Endothelial cell of umbilical vein (primary cell): ENCODE results near the gene DCTN4. TPM values are rescaled to one million over a fixed set of nuclear protein-coding genes. Genes with fewer than 3 reads are reported as not detected.

ENCODE experiments used
- BruUV-seq: library from RNA; stranded (reverse); fragments of 400-500 nt; replicated peaks from 2 replicates; lab custom pipeline; 2021; lab: Mats Ljungman, UMichigan
- CTCF ChIA-PET: fragments of 300-600, 350-600 bp; sonication (Branson Sonifier 250); formaldehyde crosslinking; loops from one replicate; lab custom pipeline; 2021; ENCODE audit warnings: antibody characterized with exemption, inconsistent platforms; lab: Charles Lee
- POLR2A ChIA-PET: fragments of 300-600, 350-600 bp; sonication (Branson Sonifier 250); formaldehyde crosslinking; loops from one replicate; lab custom pipeline; 2021; ENCODE audit warnings: antibody characterized with exemption, inconsistent platforms; lab: Charles Lee
- DNase-seq: peaks from one replicate; pipeline ENCODE4 v3.0.0-alpha.2; 2011; ENCODE audit warnings: low read depth, low spot score
- FAIRE-seq: peaks from 2 replicates; lab custom pipeline; 2011; peaks lifted over from hg19 to GRCh38; lab: Jason Lieb, UNC
- H2AFZ ChIP-seq: 2 replicates; pipeline ENCODE4 v1.6.0; 2012; ENCODE audit warnings: low read depth, low read length, control low read depth, inconsistent platforms
- H3K27ac ChIP-seq: 2 replicates; pipeline ENCODE4 v1.5.1; 2011; ENCODE audit warnings: low read depth, mild to moderate bottlenecking, control low read depth, low read length, moderate library complexity; ENCODE audit not compliant: insufficient read depth
- H3K27me3 ChIP-seq, 2 experiments: 2 replicates each; pipeline versions ENCODE4 v1.6.0 to v1.6.1; 2011; ENCODE audit warnings: low read length in 2 of 2, mixed read lengths in 1 of 2; ENCODE audit not compliant: control insufficient read depth in 2 of 2, insufficient read depth in 2 of 2
- H3K36me3 ChIP-seq, 2 experiments: 2 replicates in 1 of 2; 3 replicates in 1 of 2; pipeline ENCODE4 v1.5.1; 2011; ENCODE audit warnings: low read length in 2 of 2, mild to moderate bottlenecking in 1 of 2, moderate library complexity in 1 of 2; ENCODE audit not compliant: control insufficient read depth in 2 of 2, insufficient read depth in 2 of 2; ENCODE audit errors: extremely low read depth in 1 of 2
- H3K4me1 ChIP-seq: 3 replicates; pipeline ENCODE4 v1.5.1; 2011; ENCODE audit warnings: mild to moderate bottlenecking, low read length; ENCODE audit not compliant: control insufficient read depth, insufficient read depth; ENCODE audit errors: extremely low read depth
- H3K4me2 ChIP-seq: 2 replicates; pipeline ENCODE4 v1.6.1; 2011; ENCODE audit warnings: low read length, control low read depth, mixed read lengths; ENCODE audit not compliant: insufficient read depth
- H3K4me3 ChIP-seq, 3 experiments: fragments of 200-600 bp in 1 of 3; sonication (generic), shearing (Covaris generic) in 1 of 3; replicated peaks in 1 of 3; 2 replicates each; pipeline ENCODE4 v1.5.1; 2011 to 2016; ENCODE audit warnings: control low read depth in 3 of 3, low read length in 3 of 3, mild to moderate bottlenecking in 2 of 3, inconsistent platforms in 1 of 3, low read depth in 1 of 3, moderate library complexity in 1 of 3; ENCODE audit not compliant: insufficient read depth in 1 of 3
- H3K79me2 ChIP-seq: 2 replicates; pipeline ENCODE4 v1.6.0; 2012; ENCODE audit warnings: low read length, inconsistent platforms; ENCODE audit not compliant: control insufficient read depth, insufficient read depth
- H3K9ac ChIP-seq: replicated peaks from 2 replicates; pipeline ENCODE3; 2011; ENCODE audit warnings: low read length, control low read depth; ENCODE audit not compliant: insufficient read depth; ENCODE audit errors: extremely low read depth
- H3K9me1 ChIP-seq: replicated peaks from 3 replicates; pipeline ENCODE4 v1.6.0; 2011; ENCODE audit warnings: mild to moderate bottlenecking, low read length; ENCODE audit not compliant: control insufficient read depth, insufficient read depth; ENCODE audit errors: extremely low read depth
- H3K9me3 ChIP-seq: replicated peaks from 2 replicates; pipeline ENCODE4 v1.5.1; 2012; ENCODE audit warnings: low read length, inconsistent platforms; ENCODE audit not compliant: control insufficient read depth, insufficient read depth
- H4K20me1 ChIP-seq: replicated peaks from 2 replicates; pipeline ENCODE3; 2011; ENCODE audit warnings: mild to moderate bottlenecking, low read length; ENCODE audit not compliant: control insufficient read depth, insufficient read depth; ENCODE audit errors: extremely low read depth
- EZH2 ChIP-seq: IDR thresholded peaks from 2 replicates; pipeline ENCODE4 v1.6.1; 2012; ENCODE audit warnings: borderline replicate concordance, low read depth, mild to moderate bottlenecking, moderate library complexity, low read length, inconsistent platforms; ENCODE audit not compliant: severe bottlenecking
- FOS ChIP-seq: IDR thresholded peaks from 2 replicates; pipeline ENCODE4 v1.6.1; 2011; ENCODE audit warnings: mild to moderate bottlenecking, low read length, moderate library complexity, borderline replicate concordance; ENCODE audit not compliant: insufficient read depth
- GATA2 ChIP-seq: IDR thresholded peaks from 2 replicates; pipeline ENCODE4 v1.7.0; 2011; ENCODE audit warnings: low read depth, mild to moderate bottlenecking, moderate library complexity, mixed read lengths, low read length; ENCODE audit not compliant: insufficient read length, insufficient read depth
- JUN ChIP-seq: IDR thresholded peaks from 2 replicates; pipeline ENCODE4 v1.6.1; 2011; ENCODE audit warnings: borderline replicate concordance, low read depth; ENCODE audit not compliant: insufficient read length, insufficient read depth
- MYC ChIP-seq: IDR thresholded peaks from one replicate; pipeline ENCODE4 v1.6.1; 2011; ENCODE audit warnings: mild to moderate bottlenecking, low read depth, low read length
- POLR2A ChIP-seq: IDR thresholded peaks from 2 replicates; pipeline ENCODE4 v1.6.1; 2012; ENCODE audit warnings: low read depth, mild to moderate bottlenecking, control low read depth, low read length
- POLR2AphosphoS5 ChIP-seq: IDR thresholded peaks from 2 replicates; pipeline ENCODE4 v1.6.1; 2012; ENCODE audit warnings: low read depth, mild to moderate bottlenecking, control low read depth, low read length, moderate library complexity; ENCODE audit not compliant: insufficient read depth
- dilution Hi-C: fragments of 300-500 bp; cut with MboI; formaldehyde crosslinking; loops from one replicate; pipeline ENCODE4 v1.15.0; 2019; ENCODE audit warnings: low sequenced_read_pairs; ENCODE audit not compliant: extremely low pct_ligation_motif_present
- intact Hi-C: fragments of 100-400 bp; cut with micrococcal nuclease; formaldehyde crosslinking; loops from one replicate; pipeline ENCODE4 v1.10.0; 2022
- polyA plus RNA-seq, 4 experiments: library from polyadenylated mRNA; depleted of rRNA in 3 of 4; stranded (reverse) in 3 of 4; unstranded in 1 of 4; fragments of >200 nt; gene quantifications; 2 replicates each; pipeline versions ENCODE4 v1.2.1 to v1.2.3, GENCODE V29; 2011 to 2012; ENCODE audit warnings: missing spikeins in 1 of 4
- total RNA-seq: library from RNA; stranded (reverse); gene quantifications from 2 replicates; pipeline ENCODE4 v1.2.3, GENCODE V29; 2021
- TF ChIP-seq, protein P1 (sequence below): IDR thresholded peaks from 2 replicates; pipeline ENCODE4 v1.6.1; 2011; ENCODE audit not compliant: insufficient read depth, insufficient read length
- TF ChIP-seq, protein P2 (sequence below), 2 donors: IDR thresholded peaks; 1 replicate in 1 of 2; 2 replicates in 1 of 2; pipeline ENCODE4 v1.5.1; 2011; ENCODE audit warnings: low read length in 2 of 2, mild to moderate bottlenecking in 2 of 2, moderate library complexity in 2 of 2, control low read depth in 1 of 2, inconsistent platforms in 1 of 2, low read depth in 1 of 2; ENCODE audit not compliant: insufficient read depth in 1 of 2; ENCODE audit errors: extremely low read depth in 1 of 2

Gene DCTN4
- total and polyA plus RNA-seq, 2 donors (not counting 3 experiments of a cell fraction or from before 2014, with no cell fraction given) = 22.4 to 47.3 TPM

DNA sequence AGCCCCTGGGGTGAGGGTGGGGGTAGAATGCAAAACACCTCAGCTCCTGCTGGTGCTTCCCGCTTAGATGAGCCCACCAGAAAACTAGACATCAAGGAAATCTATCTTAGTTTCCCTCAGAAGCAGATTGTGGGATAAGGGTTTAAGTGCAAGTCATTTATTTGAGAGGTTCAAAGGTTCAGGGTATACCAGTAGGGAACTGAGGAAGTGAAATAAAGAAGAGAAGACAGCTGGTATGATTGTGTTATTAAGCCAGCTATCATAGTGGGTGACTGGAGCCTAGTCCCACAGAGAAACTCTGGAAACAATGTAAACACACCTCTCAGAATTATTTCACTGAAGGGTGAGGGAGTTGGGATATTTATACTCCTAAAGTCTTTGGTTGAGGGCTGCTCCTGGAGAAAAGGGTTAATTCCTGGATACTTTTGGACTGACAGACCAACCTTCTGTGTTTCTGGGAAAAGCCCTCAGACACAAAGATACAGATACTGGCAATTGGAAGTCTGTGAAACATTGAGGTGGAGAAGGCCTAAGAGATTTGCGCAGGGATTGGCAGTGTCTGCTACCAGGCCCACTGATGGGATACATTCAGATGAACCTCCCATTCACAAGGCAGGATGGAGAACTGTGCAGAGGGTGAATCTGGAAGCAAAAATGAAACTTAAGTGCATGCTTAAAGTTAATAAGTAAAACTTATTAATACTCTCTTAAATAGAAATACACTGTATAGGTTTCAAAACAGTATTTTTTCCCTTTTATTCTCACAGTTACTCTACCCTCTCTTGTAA is 6.4 kb upstream of the DCTN4 start:
- Histone ChIP-seq H3K4me2 (no peak overlapping the region), H3K79me2 (no peaks in the 10 kb centered on the region), H3K9ac (no peak overlapping the region), H3K9me3 (no peaks in the 10 kb centered on the region), H3K4me1 (no peaks in the 10 kb centered on the region), H3K27ac (no peak overlapping the region), H3K27me3 (peaks cover 20 to 33% of the 10 kb centered on the region in 2 experiments), H4K20me1 (no peaks in the 10 kb centered on the region), H3K4me3 (no peak overlapping the region), H2AFZ (no peak overlapping the region), H3K9me1 (no peaks in the 10 kb centered on the region), H3K36me3 (no peaks in the 10 kb centered on the region)
- dilution Hi-C loops = no loop called here
- intact Hi-C loops = no loop called here
- BruUV-seq = no TSS peak
- FAIRE-seq (no peak), DNase-seq (no peak)
- CTCF ChIA-PET = interaction anchor here (1.4 to 2.3 kb wide), 2 partner anchors 13 to 18 kb away, joined by 3 to 9 read pairs; partner anchors contain the start of gene SMIM3
- POLR2A ChIA-PET = no interaction called here
- TF ChIP-seq POLR2AphosphoS5 (no peak), EZH2 (no peak), POLR2A (no peak), FOS (no peak)
- TF ChIP-seq, protein P1, sequence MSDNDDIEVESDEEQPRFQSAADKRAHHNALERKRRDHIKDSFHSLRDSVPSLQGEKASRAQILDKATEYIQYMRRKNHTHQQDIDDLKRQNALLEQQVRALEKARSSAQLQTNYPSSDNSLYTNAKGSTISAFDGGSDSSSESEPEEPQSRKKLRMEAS = no peak

DNA sequence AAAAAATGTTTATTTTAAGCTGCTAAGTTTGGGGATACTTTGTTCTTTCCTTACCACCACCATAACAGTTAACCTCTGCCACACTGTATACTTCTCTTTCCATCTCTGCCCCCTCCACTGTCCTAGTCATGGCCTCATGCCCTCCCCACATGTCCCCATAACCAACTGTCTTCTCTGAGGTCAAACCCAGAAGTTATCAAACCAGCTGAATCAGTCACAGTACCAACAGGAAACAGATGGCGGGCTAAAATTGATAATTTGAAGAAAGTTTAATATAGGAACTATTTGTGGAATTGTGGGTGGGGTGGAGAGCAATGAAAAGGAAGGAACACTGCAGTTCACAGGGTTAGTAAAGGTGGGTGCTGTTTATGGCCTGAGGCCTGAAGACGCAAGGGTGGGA is 5.7 kb upstream of the DCTN4 start:
- DNase-seq (no peak), FAIRE-seq (no peak)
- BruUV-seq = no TSS peak
- intact Hi-C loops (no loop called here), dilution Hi-C loops (no loop called here)
- Histone ChIP-seq H3K4me1 (no peaks in the 10 kb centered on the region), H3K4me2 (no peak overlapping the region), H3K27me3 (peaks cover 20 to 31% of the 10 kb centered on the region in 2 experiments), H2AFZ (no peak overlapping the region), H3K36me3 (no peaks in the 10 kb centered on the region), H3K9me3 (no peaks in the 10 kb centered on the region), H3K9me1 (no peaks in the 10 kb centered on the region), H3K4me3 (no peak overlapping the region), H3K27ac (no peak overlapping the region), H3K79me2 (no peaks in the 10 kb centered on the region), H3K9ac (no peak overlapping the region), H4K20me1 (no peaks in the 10 kb centered on the region)
- no peak for TF ChIP-seq GATA2
- no peak for TF ChIP-seq JUN
- TF ChIP-seq POLR2AphosphoS5 = no peak
- no peak for TF ChIP-seq POLR2A
- no peak for TF ChIP-seq FOS
- TF ChIP-seq, protein P2, sequence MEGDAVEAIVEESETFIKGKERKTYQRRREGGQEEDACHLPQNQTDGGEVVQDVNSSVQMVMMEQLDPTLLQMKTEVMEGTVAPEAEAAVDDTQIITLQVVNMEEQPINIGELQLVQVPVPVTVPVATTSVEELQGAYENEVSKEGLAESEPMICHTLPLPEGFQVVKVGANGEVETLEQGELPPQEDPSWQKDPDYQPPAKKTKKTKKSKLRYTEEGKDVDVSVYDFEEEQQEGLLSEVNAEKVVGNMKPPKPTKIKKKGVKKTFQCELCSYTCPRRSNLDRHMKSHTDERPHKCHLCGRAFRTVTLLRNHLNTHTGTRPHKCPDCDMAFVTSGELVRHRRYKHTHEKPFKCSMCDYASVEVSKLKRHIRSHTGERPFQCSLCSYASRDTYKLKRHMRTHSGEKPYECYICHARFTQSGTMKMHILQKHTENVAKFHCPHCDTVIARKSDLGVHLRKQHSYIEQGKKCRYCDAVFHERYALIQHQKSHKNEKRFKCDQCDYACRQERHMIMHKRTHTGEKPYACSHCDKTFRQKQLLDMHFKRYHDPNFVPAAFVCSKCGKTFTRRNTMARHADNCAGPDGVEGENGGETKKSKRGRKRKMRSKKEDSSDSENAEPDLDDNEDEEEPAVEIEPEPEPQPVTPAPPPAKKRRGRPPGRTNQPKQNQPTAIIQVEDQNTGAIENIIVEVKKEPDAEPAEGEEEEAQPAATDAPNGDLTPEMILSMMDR (IDR thresholded peaks at IDR 0.05; ENCODE audit: extremely low read depth in 1 of 2, insufficient read depth in 1 of 2, low read depth in 1 of 2, low read length in 2 of 2) = no peak
- TF ChIP-seq, protein P1 = no peak
- TF ChIP-seq MYC = no peak
- no peak for TF ChIP-seq EZH2
- CTCF ChIA-PET = interaction anchor here (1.4 to 2.3 kb wide), 2 partner anchors 14 to 19 kb away, joined by 3 to 9 read pairs; partner anchors contain the start of gene SMIM3
- POLR2A ChIA-PET = no interaction called here
